ENCODE data around the gene CCDC152.
"Not testable (repeated sequence)": the region's sequence is repeated elsewhere in the genome, so short reads cannot be mapped to it uniquely, and the experiment has no call there.

CCDC152 gene

GRCh38 chr5:42756606-42757601 lies at the start of gene CCDC152:
TSS of gene CCDC152 (plus strand) at chr5:42756818. CDS start at chr5:42759122, 2,304 bp downstream.
- peak; percentile 82 for DNase-seq

GRCh38 chr5:42715785-42716184 lies 40.8 kb upstream of the CCDC152 start:
- no peak for DNase-seq

- no peak for DNase-seq
Observed at GRCh38 chr5:42718591-42718990, 38.0 kb upstream of the CCDC152 start.

GRCh38 chr5:42719034-42719433 lies 37.6 kb upstream of the CCDC152 start:
- DNase-seq = no peak

GRCh38 chr5:42720251-42720650 lies 36.4 kb upstream of the CCDC152 start:
- DNase-seq = no peak

GRCh38 chr5:42721484-42721883 lies 35.1 kb upstream of the CCDC152 start:
- DNase-seq = no peak

- not testable (repeated sequence) for DNase-seq
Observed at GRCh38 chr5:42734531-42735058, 22.0 kb upstream of the CCDC152 start.

GRCh38 chr5:42740920-42741319 lies 15.7 kb upstream of the CCDC152 start:
- DNase-seq = no peak

GRCh38 chr5:42745426-42745825 lies 11.2 kb upstream of the CCDC152 start:
- DNase-seq = no peak

GRCh38 chr5:42745856-42746255 lies 10.8 kb upstream of the CCDC152 start:
- DNase-seq = no peak

- no peak for DNase-seq
Observed at GRCh38 chr5:42749020-42749419, 7.6 kb upstream of the CCDC152 start.

GRCh38 chr5:42750507-42750906 lies 6.1 kb upstream of the CCDC152 start:
- DNase-seq = no peak

- no peak for DNase-seq
Observed at GRCh38 chr5:42751044-42751443, 5.6 kb upstream of the CCDC152 start.

GRCh38 chr5:42753099-42753498 lies 3.5 kb upstream of the CCDC152 start:
- DNase-seq = no peak

GRCh38 chr5:42759456-42759855 lies 2.8 kb downstream of the CCDC152 start:
- no peak for DNase-seq

GRCh38 chr5:42760426-42760825 lies 3.8 kb downstream of the CCDC152 start:
- DNase-seq = no peak

- DNase-seq = no peak
Observed at GRCh38 chr5:42761791-42762190, 5.2 kb downstream of the CCDC152 start.

- peak; percentile 73 for DNase-seq
Observed at GRCh38 chr5:42767491-42768105, 11.0 kb downstream of the CCDC152 start.

GRCh38 chr5:42768106-42768504 lies 11.5 kb downstream of the CCDC152 start:
- no peak for DNase-seq

GRCh38 chr5:42770003-42770402 lies 13.4 kb downstream of the CCDC152 start:
- no peak for DNase-seq

- no peak for DNase-seq
Observed at GRCh38 chr5:42772265-42772993, 15.8 kb downstream of the CCDC152 start.

GRCh38 chr5:42779083-42779482 lies 22.5 kb downstream of the CCDC152 start:
- DNase-seq = no peak

GRCh38 chr5:42781584-42781983 lies 25.0 kb downstream of the CCDC152 start:
- DNase-seq = no peak
